H9 (cell line): ENCODE data around the gene TPM4. TPM values are rescaled to one million over a fixed set of nuclear protein-coding genes. Genes with fewer than 3 reads are reported as not detected.

Experiments used
- DNase-seq: peaks from one replicate; pipeline ENCODE4 v3.0.0-alpha.2; 2017
- H2AFZ ChIP-seq: one replicate; pipeline ENCODE4 v1.6.1; 2013; ENCODE audit warnings: mild to moderate bottlenecking, low read length, control low read depth, moderate library complexity
- H2AK5ac ChIP-seq: 2 replicates; pipeline ENCODE4 v1.6.1; 2013; ENCODE audit warnings: low read length, control low read depth, mixed read lengths; ENCODE audit not compliant: insufficient read length
- H2BK120ac ChIP-seq: one replicate; pipeline ENCODE4 v1.6.1; 2013; ENCODE audit warnings: low read depth, mild to moderate bottlenecking, low read length, control low read depth, inconsistent platforms; ENCODE audit not compliant: poor library complexity, severe bottlenecking
- H2BK12ac ChIP-seq: 2 replicates; pipeline ENCODE4 v1.6.1; 2013; ENCODE audit warnings: low read length, control low read depth, mixed read lengths, low read depth; ENCODE audit not compliant: insufficient read length
- H2BK15ac ChIP-seq: 2 replicates; pipeline ENCODE4 v1.6.1; 2013; ENCODE audit warnings: low read depth, low read length, control low read depth
- H2BK20ac ChIP-seq: one replicate; pipeline ENCODE4 v1.6.1; 2013; ENCODE audit warnings: low read depth, mild to moderate bottlenecking, low read length, control low read depth, inconsistent platforms; ENCODE audit not compliant: poor library complexity, severe bottlenecking
- H2BK5ac ChIP-seq: 2 replicates; pipeline ENCODE4 v1.6.1; 2013; ENCODE audit warnings: low read length, control low read depth, mixed read lengths; ENCODE audit not compliant: insufficient read length
- H3K14ac ChIP-seq: 2 replicates; pipeline ENCODE4 v1.6.1; 2013; ENCODE audit warnings: low read length, control low read depth; ENCODE audit not compliant: insufficient read depth
- H3K18ac ChIP-seq: 2 replicates; pipeline ENCODE4 v1.6.1; 2013; ENCODE audit warnings: low read depth, mild to moderate bottlenecking, mixed read lengths, low read length, control low read depth; ENCODE audit not compliant: insufficient read length
- H3K23ac ChIP-seq: 2 replicates; pipeline ENCODE4 v1.6.1; 2013; ENCODE audit warnings: low read length, control low read depth, mixed read lengths, low read depth; ENCODE audit not compliant: insufficient read length
- H3K23me2 ChIP-seq: 2 replicates; pipeline ENCODE4 v1.6.1; 2013; ENCODE audit warnings: low read depth, mild to moderate bottlenecking, mixed read lengths, low read length, control low read depth; ENCODE audit not compliant: insufficient read length, poor library complexity, severe bottlenecking
- H3K27ac ChIP-seq: 2 replicates; pipeline ENCODE4 v1.5.1; 2013; ENCODE audit warnings: low read length, control low read depth, mixed read lengths, low read depth; ENCODE audit not compliant: insufficient read length
- H3K27me3 ChIP-seq: 2 replicates; pipeline ENCODE4 v1.6.1; 2013; ENCODE audit warnings: low read length, control low read depth, inconsistent platforms; ENCODE audit not compliant: insufficient read depth
- H3K4ac ChIP-seq: 2 replicates; pipeline ENCODE4 v1.6.1; 2013; ENCODE audit warnings: low read depth, mild to moderate bottlenecking, control low read depth, inconsistent platforms, low read length, moderate library complexity
- H3K4me1 ChIP-seq: 2 replicates; pipeline ENCODE4 v1.6.1; 2013; ENCODE audit warnings: low read length, control low read depth, inconsistent platforms; ENCODE audit not compliant: insufficient read depth
- H3K4me2 ChIP-seq: 2 replicates; pipeline ENCODE4 v1.6.1; 2013; ENCODE audit warnings: low read length, control low read depth, mixed read lengths; ENCODE audit not compliant: insufficient read length, insufficient read depth
- H3K56ac ChIP-seq: 2 replicates; pipeline ENCODE4 v1.6.1; 2013; ENCODE audit warnings: low read depth, mild to moderate bottlenecking, mixed read lengths, low read length, control low read depth; ENCODE audit not compliant: insufficient read length
- H3K79me1 ChIP-seq: 2 replicates; pipeline ENCODE4 v1.6.1; 2013; ENCODE audit warnings: low read depth, mild to moderate bottlenecking, moderate library complexity, low read length, control low read depth, inconsistent platforms; ENCODE audit not compliant: insufficient read depth, poor library complexity, severe bottlenecking
- H3K79me2 ChIP-seq: 2 replicates; pipeline ENCODE4 v1.6.1; 2013; ENCODE audit warnings: low read length, control low read depth, inconsistent platforms; ENCODE audit not compliant: insufficient read depth
- H3K9ac ChIP-seq: 2 replicates; pipeline ENCODE4 v1.6.1; 2013; ENCODE audit warnings: low read length, control low read depth, mixed read lengths; ENCODE audit not compliant: insufficient read length; ENCODE audit errors: extremely low read depth
- H3K9me3 ChIP-seq: one replicate; pipeline ENCODE4 v1.6.1; 2013; ENCODE audit warnings: low read depth, low read length, inconsistent platforms; ENCODE audit not compliant: control insufficient read depth
- H3T11ph ChIP-seq: one replicate; pipeline ENCODE4 v1.6.1; 2013; ENCODE audit warnings: mild to moderate bottlenecking, low read length, control low read depth, inconsistent platforms
- H4K20me1 ChIP-seq: one replicate; pipeline ENCODE4 v1.6.1; 2013; ENCODE audit not compliant: control insufficient read depth, insufficient read length, insufficient read depth
- H4K5ac ChIP-seq: 2 replicates; pipeline ENCODE4 v1.6.1; 2013; ENCODE audit warnings: low read depth, mild to moderate bottlenecking, mixed read lengths, low read length, control low read depth; ENCODE audit not compliant: insufficient read length
- H4K8ac ChIP-seq: replicated peaks from 2 replicates; pipeline ENCODE4 v1.6.1; 2013; ENCODE audit warnings: low read length, control low read depth, mixed read lengths, low read depth; ENCODE audit not compliant: insufficient read length
- H4K91ac ChIP-seq: 2 replicates; pipeline ENCODE4 v1.6.1; 2013; ENCODE audit warnings: low read depth, mild to moderate bottlenecking, moderate library complexity, mixed read lengths, low read length, control low read depth; ENCODE audit not compliant: insufficient read length
- H3K27ac Mint-ChIP-seq, 3 experiments: 2 replicates in 2 of 3; 3 replicates in 1 of 3; pipeline ENCODE4 v1.8.0; 2020 to 2021; ENCODE audit warnings: mixed read lengths in 3 of 3, mild to moderate bottlenecking in 1 of 3, moderate library complexity in 1 of 3
- H3K27me3 Mint-ChIP-seq: 2 replicates; pipeline ENCODE4 v1.8.0; 2021; ENCODE audit warnings: low read depth, mild to moderate bottlenecking, moderate library complexity, mixed read lengths
- H3K36me3 Mint-ChIP-seq, 3 experiments: 2 replicates in 2 of 3; 3 replicates in 1 of 3; pipeline ENCODE4 v1.8.0; 2020 to 2021; ENCODE audit warnings: low read depth in 3 of 3, mixed read lengths in 3 of 3; ENCODE audit not compliant: insufficient read depth in 1 of 3
- H3K4me1 Mint-ChIP-seq, 2 experiments: 2 replicates each; pipeline ENCODE4 v1.8.0; 2020; ENCODE audit warnings: mixed read lengths in 2 of 2
- H3K4me3 Mint-ChIP-seq, 2 experiments: 2 replicates in 1 of 2; 3 replicates in 1 of 2; pipeline ENCODE4 v1.8.0; 2020 to 2021; ENCODE audit warnings: mild to moderate bottlenecking in 2 of 2, mixed read lengths in 2 of 2, moderate library complexity in 1 of 2
- H3K9me3 Mint-ChIP-seq, 2 experiments: 2 replicates in 1 of 2; 3 replicates in 1 of 2; pipeline ENCODE4 v1.8.0; 2020; ENCODE audit warnings: mild to moderate bottlenecking in 2 of 2, mixed read lengths in 2 of 2, moderate library complexity in 1 of 2
- CTCF ChIP-seq: fragments of 200-600 bp; sonication (generic); conservative IDR thresholded peaks from 3 replicates; pipeline ENCODE4 v1.8.0; 2021; ENCODE audit warnings: antibody characterized with exemption, mild to moderate bottlenecking
- WGBS: extraction: QIAGEN DNeasy Blood & Tissue Kit; methylation state at CpG from one replicate; pipeline ENCODE4 v1.1.7; 2013; ENCODE audit warnings: missing lambda C conversion rate, low lambda C conversion rate, mixed read lengths; ENCODE audit not compliant: insufficient read length; ENCODE audit errors: extremely low coverage; 5-methylcytosine and 5-hydroxymethylcytosine counted together
- total RNA-seq: library from RNA; stranded (reverse); gene quantifications from 2 replicates; pipeline ENCODE4 v1.2.1, GENCODE V29; 2021

Gene TPM4
- total RNA-seq, 1 experiment from 2014 or later: 431 TPM

GRCh38 chr19:16068696-16069259 lies 7.5 kb upstream of the TPM4 start:
- WGBS: 100% methylated on average over 1 of the region's 10 CpGs
- Histone ChIP-seq H3K4me2 (no peak overlapping the region), H3K56ac (no peak overlapping the region), H2BK20ac (no peak overlapping the region), H4K8ac (no peak overlapping the region), H3T11ph (no peak overlapping the region), H3K79me1 (no peaks in the 10 kb centered on the region), H2AFZ (no peak overlapping the region), H3K18ac (no peak overlapping the region), H2BK120ac (no peak overlapping the region), H3K79me2 (no peaks in the 10 kb centered on the region), H3K23ac (no peak overlapping the region), H3K4me1 (peaks cover 4% of the 10 kb centered on the region; the same call in 1 of the 2 replicates), H2BK15ac (no peak overlapping the region), H2BK5ac (no peak overlapping the region), H3K23me2 (no peaks in the 10 kb centered on the region), H3K27me3 (no peaks in the 10 kb centered on the region), H4K5ac (no peak overlapping the region), H2BK12ac (no peak overlapping the region), H3K9me3 (no peaks in the 10 kb centered on the region), H2AK5ac (no peak overlapping the region), H3K4ac (no peak overlapping the region), H3K9ac (no peak overlapping the region), H3K14ac (no peak overlapping the region), H4K20me1 (no peaks in the 10 kb centered on the region), H4K91ac (no peak overlapping the region), H3K27ac (no peak overlapping the region)
- Mint-ChIP-seq H3K4me1 (peaks cover 14 to 18% of the 10 kb centered on the region in 2 experiments), H3K9me3 (no peaks in the 10 kb centered on the region), H3K27ac (no peak overlapping the region), H3K27me3 (no peaks in the 10 kb centered on the region), H3K36me3 (no peaks in the 10 kb centered on the region), H3K4me3 (no peak overlapping the region)
- TF ChIP-seq CTCF: no peak
- no peak for DNase-seq
